Activated T-cell treated with anti-CD3 and anti-CD28 coated beads, Interleukin-2, amount 50 U/mL, for 24 hours (primary cell): ENCODE data around the gene CCDC171.

ENCODE experiments used
- DNase-seq: peaks from one replicate; pipeline ENCODE4 v3.0.0-alpha.2; 2020
- H3K27ac Mint-ChIP-seq: 2 replicates; pipeline ENCODE4 v1.8.0; 2020; ENCODE audit warnings: mild to moderate bottlenecking, mixed read lengths
- H3K27me3 Mint-ChIP-seq: 2 replicates; pipeline ENCODE4 v1.8.0; 2020; ENCODE audit warnings: mixed read lengths
- H3K36me3 Mint-ChIP-seq: 2 replicates; pipeline ENCODE4 v1.8.0; 2020; ENCODE audit warnings: low read depth, mixed read lengths
- H3K4me1 Mint-ChIP-seq: 2 replicates; pipeline ENCODE4 v1.8.0; 2020; ENCODE audit warnings: low read depth, mixed read lengths
- H3K4me3 Mint-ChIP-seq: 2 replicates; pipeline ENCODE4 v1.8.0; 2020; ENCODE audit warnings: mild to moderate bottlenecking, moderate library complexity, mixed read lengths
- H3K9me3 Mint-ChIP-seq: 2 replicates; pipeline ENCODE4 v1.8.0; 2020; ENCODE audit warnings: mixed read lengths

The CCDC171 gene

GRCh38 chr9:15882883-15883282 lies 330.0 kb downstream of the CCDC171 start:
- Mint-ChIP-seq H3K27me3 (no peaks in the 10 kb centered on the region), H3K9me3 (no peaks in the 10 kb centered on the region), H3K4me3 (no peak overlapping the region), H3K4me1 (no peaks in the 10 kb centered on the region), H3K36me3 (no peaks in the 10 kb centered on the region), H3K27ac (no peak overlapping the region)
- no peak for DNase-seq

- Mint-ChIP-seq H3K27me3 (no peaks in the 10 kb centered on the region), H3K9me3 (no peaks in the 10 kb centered on the region), H3K4me3 (no peak overlapping the region), H3K4me1 (no peaks in the 10 kb centered on the region), H3K36me3 (no peaks in the 10 kb centered on the region), H3K27ac (no peak overlapping the region)
- DNase-seq = no peak
These were observed 332.6 kb downstream of the CCDC171 start for GRCh38 chr9:15885464-15885863.

GRCh38 chr9:15889555-15889954 lies 336.7 kb downstream of the CCDC171 start:
- Mint-ChIP-seq H3K4me1 (no peaks in the 10 kb centered on the region), H3K4me3 (no peak overlapping the region), H3K27ac (no peak overlapping the region), H3K9me3 (peaks cover 12% of the 10 kb centered on the region), H3K27me3 (no peaks in the 10 kb centered on the region), H3K36me3 (peaks cover 3% of the 10 kb centered on the region)
- no peak for DNase-seq

- Mint-ChIP-seq H3K36me3 (no peaks in the 10 kb centered on the region), H3K9me3 (peaks cover 22% of the 10 kb centered on the region)
These were observed 348.7 kb downstream of the CCDC171 start for GRCh38 chr9:15901572-15901971.

GRCh38 chr9:15909297-15909696 lies 356.5 kb downstream of the CCDC171 start:
- Mint-ChIP-seq H3K36me3 (no peaks in the 10 kb centered on the region), H3K4me1 (no peaks in the 10 kb centered on the region), H3K9me3 (peaks cover 37% of the 10 kb centered on the region), H3K27me3 (no peaks in the 10 kb centered on the region), H3K27ac (no peak overlapping the region), H3K4me3 (no peak overlapping the region)
- DNase-seq = no peak

More at GRCh38 chr9:15901572-15901971, 348.7 kb downstream of the CCDC171 start:
- Mint-ChIP-seq H3K27me3 (no peaks in the 10 kb centered on the region), H3K27ac (no peak overlapping the region), H3K4me1 (no peaks in the 10 kb centered on the region), H3K4me3 (no peak overlapping the region)
- no peak for DNase-seq

GRCh38 chr9:15915711-15916110 lies 362.9 kb downstream of the CCDC171 start:
- DNase-seq = no peak
- H3K27ac Mint-ChIP-seq = no peak overlapping the region
- H3K9me3 Mint-ChIP-seq = peaks cover 28% of the 10 kb centered on the region
- peaks cover 2% of the 10 kb centered on the region for H3K36me3 Mint-ChIP-seq
- no peaks in the 10 kb centered on the region for H3K27me3 Mint-ChIP-seq
- H3K4me1 Mint-ChIP-seq = no peaks in the 10 kb centered on the region
- H3K4me3 Mint-ChIP-seq = no peak overlapping the region

GRCh38 chr9:15927161-15927560 lies 374.3 kb downstream of the CCDC171 start:
- Mint-ChIP-seq H3K27me3 (no peaks in the 10 kb centered on the region), H3K36me3 (no peaks in the 10 kb centered on the region)
- no peak for DNase-seq

GRCh38 chr9:15935661-15936305 lies 382.9 kb downstream of the CCDC171 start:
- no peak for DNase-seq
- Mint-ChIP-seq H3K4me3 (no peak overlapping the region), H3K9me3 (peaks cover 10% of the 10 kb centered on the region), H3K36me3 (no peaks in the 10 kb centered on the region), H3K27ac (no peak overlapping the region), H3K27me3 (no peaks in the 10 kb centered on the region), H3K4me1 (no peaks in the 10 kb centered on the region)

More at GRCh38 chr9:15927161-15927560, 374.3 kb downstream of the CCDC171 start:
- peaks cover 6% of the 10 kb centered on the region for H3K9me3 Mint-ChIP-seq
- no peak overlapping the region for H3K4me3 Mint-ChIP-seq
- no peak overlapping the region for H3K27ac Mint-ChIP-seq
- H3K4me1 Mint-ChIP-seq = no peaks in the 10 kb centered on the region

- H3K9me3 Mint-ChIP-seq = peaks cover 9% of the 10 kb centered on the region
- H3K4me3 Mint-ChIP-seq = no peak overlapping the region
- H3K36me3 Mint-ChIP-seq = no peaks in the 10 kb centered on the region
- H3K4me1 Mint-ChIP-seq = no peaks in the 10 kb centered on the region
- DNase-seq = no peak
- H3K27me3 Mint-ChIP-seq = no peaks in the 10 kb centered on the region
- H3K27ac Mint-ChIP-seq = no peak overlapping the region
These were observed 383.6 kb downstream of the CCDC171 start for GRCh38 chr9:15936306-15936921.

- no peak overlapping the region for H3K4me3 Mint-ChIP-seq
- no peaks in the 10 kb centered on the region for H3K27me3 Mint-ChIP-seq
- no peaks in the 10 kb centered on the region for H3K4me1 Mint-ChIP-seq
- no peaks in the 10 kb centered on the region for H3K36me3 Mint-ChIP-seq
- peaks cover 7% of the 10 kb centered on the region for H3K9me3 Mint-ChIP-seq
- DNase-seq = no peak
- H3K27ac Mint-ChIP-seq = no peak overlapping the region
These were observed 390.1 kb downstream of the CCDC171 start for GRCh38 chr9:15942831-15943424.

- Mint-ChIP-seq H3K4me1 (no peaks in the 10 kb centered on the region), H3K27ac (no peak overlapping the region), H3K9me3 (peaks cover 7% of the 10 kb centered on the region), H3K27me3 (no peaks in the 10 kb centered on the region), H3K4me3 (no peak overlapping the region), H3K36me3 (no peaks in the 10 kb centered on the region)
- no peak for DNase-seq
These were observed 391.5 kb downstream of the CCDC171 start for GRCh38 chr9:15944341-15944740.

GRCh38 chr9:15959663-15960062 lies 406.8 kb downstream of the CCDC171 start:
- no peaks in the 10 kb centered on the region for H3K4me1 Mint-ChIP-seq
- H3K9me3 Mint-ChIP-seq = peaks cover 5% of the 10 kb centered on the region
- no peak overlapping the region for H3K27ac Mint-ChIP-seq
- DNase-seq = no peak
- H3K4me3 Mint-ChIP-seq = no peak overlapping the region
- H3K27me3 Mint-ChIP-seq = no peaks in the 10 kb centered on the region
- no peaks in the 10 kb centered on the region for H3K36me3 Mint-ChIP-seq

- Mint-ChIP-seq H3K9me3 (no peaks in the 10 kb centered on the region), H3K4me1 (no peaks in the 10 kb centered on the region), H3K36me3 (no peaks in the 10 kb centered on the region), H3K27me3 (no peaks in the 10 kb centered on the region), H3K27ac (no peak overlapping the region), H3K4me3 (no peak overlapping the region)
- DNase-seq = no peak
These were observed 408.4 kb downstream of the CCDC171 start for GRCh38 chr9:15961217-15961616.

GRCh38 chr9:15965246-15965745 lies 412.5 kb downstream of the CCDC171 start:
- DNase-seq = no peak
- Mint-ChIP-seq H3K27ac (no peak overlapping the region), H3K4me3 (no peak overlapping the region), H3K36me3 (no peaks in the 10 kb centered on the region), H3K4me1 (no peaks in the 10 kb centered on the region), H3K9me3 (no peaks in the 10 kb centered on the region), H3K27me3 (no peaks in the 10 kb centered on the region)

GRCh38 chr9:15966471-15966870 lies 413.6 kb downstream of the CCDC171 start:
- no peaks in the 10 kb centered on the region for H3K9me3 Mint-ChIP-seq
- H3K27ac Mint-ChIP-seq = no peak overlapping the region
- H3K4me3 Mint-ChIP-seq = no peak overlapping the region
- H3K4me1 Mint-ChIP-seq = no peaks in the 10 kb centered on the region
- no peaks in the 10 kb centered on the region for H3K27me3 Mint-ChIP-seq
- DNase-seq = no peak
- no peaks in the 10 kb centered on the region for H3K36me3 Mint-ChIP-seq
